DND-41 (cell line): ENCODE measurements around the gene ARHGAP25.

ENCODE experiments used
- EZH2 ChIP-seq: IDR thresholded peaks from 3 replicates; pipeline ENCODE4 v1.6.1; 2012; ENCODE audit warnings: borderline replicate concordance, low read depth, mild to moderate bottlenecking, moderate library complexity, low read length, inconsistent platforms; ENCODE audit not compliant: severe bottlenecking
- TF ChIP-seq, protein P1 (sequence below): IDR thresholded peaks from 2 replicates; pipeline ENCODE4 v1.5.1; 2012; ENCODE audit warnings: borderline replicate concordance, low read length, moderate library complexity, mild to moderate bottlenecking; ENCODE audit not compliant: poor library complexity, severe bottlenecking; ENCODE audit errors: extremely low read depth

DNA sequence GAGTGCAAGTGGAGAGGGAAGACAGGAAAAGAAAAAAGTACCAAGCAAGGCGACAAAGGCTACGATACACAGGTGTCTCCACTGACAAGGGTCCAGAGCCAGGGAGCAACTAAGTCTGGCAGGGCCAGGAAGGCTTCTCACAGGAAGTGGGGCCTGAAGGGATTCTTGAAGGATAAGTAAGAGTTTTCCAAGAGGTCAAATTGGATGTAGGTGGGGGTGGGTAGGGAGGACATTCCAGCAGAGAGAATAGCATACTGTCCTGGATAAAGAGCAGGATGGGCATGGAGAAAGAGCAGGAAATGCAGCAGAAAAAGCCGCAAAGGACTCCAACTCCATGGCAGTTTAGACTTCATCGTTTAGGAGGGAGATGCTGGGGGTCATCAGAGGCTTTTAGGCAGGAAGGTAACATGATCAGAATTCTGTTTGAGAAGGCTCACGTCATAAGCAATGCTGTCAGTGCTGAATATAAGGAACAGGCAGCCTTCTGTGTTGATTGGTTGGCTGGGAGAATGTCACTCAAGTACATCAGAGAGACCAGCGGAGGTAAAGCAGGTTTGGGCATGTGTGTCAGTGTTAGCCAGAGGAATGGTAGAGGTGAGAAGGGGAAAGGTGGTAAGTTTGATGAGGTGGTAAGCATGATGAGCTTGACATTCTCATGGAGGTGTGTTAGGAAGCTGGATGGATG is 35.1 kb downstream of the ARHGAP25 start:
- TF ChIP-seq, protein P1, sequence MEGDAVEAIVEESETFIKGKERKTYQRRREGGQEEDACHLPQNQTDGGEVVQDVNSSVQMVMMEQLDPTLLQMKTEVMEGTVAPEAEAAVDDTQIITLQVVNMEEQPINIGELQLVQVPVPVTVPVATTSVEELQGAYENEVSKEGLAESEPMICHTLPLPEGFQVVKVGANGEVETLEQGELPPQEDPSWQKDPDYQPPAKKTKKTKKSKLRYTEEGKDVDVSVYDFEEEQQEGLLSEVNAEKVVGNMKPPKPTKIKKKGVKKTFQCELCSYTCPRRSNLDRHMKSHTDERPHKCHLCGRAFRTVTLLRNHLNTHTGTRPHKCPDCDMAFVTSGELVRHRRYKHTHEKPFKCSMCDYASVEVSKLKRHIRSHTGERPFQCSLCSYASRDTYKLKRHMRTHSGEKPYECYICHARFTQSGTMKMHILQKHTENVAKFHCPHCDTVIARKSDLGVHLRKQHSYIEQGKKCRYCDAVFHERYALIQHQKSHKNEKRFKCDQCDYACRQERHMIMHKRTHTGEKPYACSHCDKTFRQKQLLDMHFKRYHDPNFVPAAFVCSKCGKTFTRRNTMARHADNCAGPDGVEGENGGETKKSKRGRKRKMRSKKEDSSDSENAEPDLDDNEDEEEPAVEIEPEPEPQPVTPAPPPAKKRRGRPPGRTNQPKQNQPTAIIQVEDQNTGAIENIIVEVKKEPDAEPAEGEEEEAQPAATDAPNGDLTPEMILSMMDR = no peak
- TF ChIP-seq EZH2 = no peak
